NCI-H2196 (cell line): ENCODE measurements around the gene BBLN.

Experiments used
- DNase-seq: peaks from one replicate; lab custom pipeline; 2025; ENCODE audit not compliant: unreplicated experiment; lab: John Stamatoyannopoulos, UW

BBLN gene

DNA sequence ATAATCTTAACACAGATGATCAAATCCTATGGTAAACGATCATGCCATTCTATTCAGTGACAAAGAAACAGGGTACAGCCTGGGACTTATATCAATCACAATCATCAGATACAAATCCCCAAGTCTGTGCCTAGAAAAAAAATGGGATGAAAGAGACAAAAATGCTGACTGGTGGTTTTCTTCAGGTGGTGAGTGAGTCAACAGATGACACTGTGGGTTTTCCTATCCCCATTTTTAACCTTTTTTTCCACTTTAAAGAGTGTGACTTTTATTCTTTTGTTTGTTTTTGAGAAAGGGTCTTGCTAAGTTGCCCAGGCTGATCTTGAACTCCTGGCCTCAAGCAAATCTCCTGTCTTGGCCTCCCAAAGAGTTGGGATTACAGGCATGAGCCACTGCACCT lies 28.1 kb downstream of the BBLN start:
- DNase-seq = no peak

DNA sequence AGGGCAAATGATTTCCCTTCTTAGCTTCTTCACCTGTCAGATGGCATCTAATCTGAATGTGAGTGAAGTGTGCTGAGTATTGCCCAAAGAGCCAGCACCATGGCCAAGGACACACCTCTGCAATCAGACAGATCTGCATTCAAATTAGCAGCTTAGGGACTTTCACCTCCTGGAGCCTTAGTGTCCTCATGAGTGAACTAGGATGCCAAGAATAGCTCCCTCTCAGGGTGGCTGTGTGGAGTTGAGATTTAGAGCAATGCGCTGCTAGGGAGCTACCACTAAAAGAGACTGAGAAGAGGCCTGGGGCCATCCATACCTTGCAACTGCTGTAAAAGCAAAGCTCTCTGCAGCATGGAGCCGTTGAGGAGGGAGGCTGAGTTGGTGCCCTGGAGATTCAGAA lies 29.9 kb downstream of the BBLN start:
- DNase-seq = no peak

DNA sequence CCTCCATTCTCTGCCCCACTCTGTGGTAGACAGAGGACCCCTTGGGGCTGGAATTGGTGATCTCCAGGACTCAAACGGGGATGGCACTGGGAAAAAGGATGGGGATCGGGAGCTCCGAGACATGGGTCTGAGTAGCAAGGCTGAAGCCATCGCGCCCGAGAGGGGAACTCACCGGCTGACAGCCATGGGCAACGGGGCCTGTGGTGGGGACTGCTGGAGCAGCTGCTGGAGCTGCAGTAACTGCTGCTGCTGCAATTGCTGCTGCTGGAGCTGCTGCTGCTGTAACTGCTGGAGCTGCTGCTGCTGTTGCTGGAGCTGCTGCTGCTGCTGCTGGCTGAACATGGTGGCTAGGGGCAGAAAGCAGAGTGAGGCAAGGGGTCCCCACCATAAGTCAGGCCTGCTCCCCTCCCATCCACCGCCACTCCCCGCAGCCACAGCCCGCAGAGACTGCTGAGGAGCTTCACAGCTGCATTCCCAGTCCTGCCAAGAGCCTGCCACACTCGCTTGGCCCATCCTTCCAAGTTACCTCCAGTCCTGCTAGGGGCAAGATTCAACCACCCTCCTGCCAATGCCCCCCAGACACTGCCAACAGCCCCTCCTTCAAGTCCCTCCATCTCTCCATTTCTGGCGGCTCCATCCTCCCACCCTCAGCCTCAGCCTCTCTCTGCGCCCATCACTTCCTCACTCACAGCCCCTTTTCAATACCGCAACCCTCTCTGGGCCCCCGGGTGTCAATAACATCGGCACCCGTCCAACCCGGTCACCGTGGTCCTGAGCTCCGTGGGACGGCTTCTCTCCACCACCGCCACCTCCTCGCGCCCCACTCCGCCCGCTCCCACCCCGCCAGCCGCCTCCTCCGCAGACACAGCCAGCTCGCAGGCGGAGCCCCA lies 30.7 kb downstream of the BBLN start:
- DNase-seq = no peak

DNA sequence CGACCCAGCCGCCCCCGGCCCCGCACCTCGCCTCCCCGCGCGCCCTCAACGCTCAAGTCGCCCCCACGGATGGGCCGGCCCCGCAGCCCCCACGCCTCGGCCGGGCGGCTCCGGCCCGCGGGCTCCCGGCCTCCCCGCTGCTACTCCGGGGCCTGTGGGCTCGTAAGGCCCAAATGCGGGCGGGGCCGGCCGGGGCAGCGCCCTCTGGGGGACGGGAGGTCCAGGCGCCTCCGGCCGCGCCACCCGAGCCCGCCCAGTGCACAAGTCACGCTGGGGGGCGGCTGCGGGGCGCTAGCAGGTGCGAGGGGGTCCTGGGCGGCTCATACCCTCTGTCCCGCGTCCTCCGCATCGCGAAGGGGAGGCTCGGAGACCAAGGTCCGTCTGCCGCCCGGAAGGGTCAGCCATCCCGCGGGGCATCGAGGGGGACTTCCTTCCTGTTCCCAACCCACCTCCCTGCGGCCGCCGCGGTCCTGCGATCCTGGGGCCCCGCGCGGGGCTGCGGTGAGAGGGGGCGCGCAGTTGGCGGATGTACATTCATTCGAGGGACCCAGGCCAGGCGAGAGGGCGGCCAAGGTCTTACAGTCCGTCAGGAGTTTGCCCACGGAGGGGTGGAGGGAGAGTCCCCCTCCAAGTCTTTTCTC lies 31.5 kb downstream of the BBLN start, which contains the start of gene CIZ1:
TSS of gene CIZ1 (minus strand) at position 167 of the 641 bp plus-strand sequence. CDS start 715 bp downstream, outside the sequence.
- DNase-seq = peak; percentile 82

DNA sequence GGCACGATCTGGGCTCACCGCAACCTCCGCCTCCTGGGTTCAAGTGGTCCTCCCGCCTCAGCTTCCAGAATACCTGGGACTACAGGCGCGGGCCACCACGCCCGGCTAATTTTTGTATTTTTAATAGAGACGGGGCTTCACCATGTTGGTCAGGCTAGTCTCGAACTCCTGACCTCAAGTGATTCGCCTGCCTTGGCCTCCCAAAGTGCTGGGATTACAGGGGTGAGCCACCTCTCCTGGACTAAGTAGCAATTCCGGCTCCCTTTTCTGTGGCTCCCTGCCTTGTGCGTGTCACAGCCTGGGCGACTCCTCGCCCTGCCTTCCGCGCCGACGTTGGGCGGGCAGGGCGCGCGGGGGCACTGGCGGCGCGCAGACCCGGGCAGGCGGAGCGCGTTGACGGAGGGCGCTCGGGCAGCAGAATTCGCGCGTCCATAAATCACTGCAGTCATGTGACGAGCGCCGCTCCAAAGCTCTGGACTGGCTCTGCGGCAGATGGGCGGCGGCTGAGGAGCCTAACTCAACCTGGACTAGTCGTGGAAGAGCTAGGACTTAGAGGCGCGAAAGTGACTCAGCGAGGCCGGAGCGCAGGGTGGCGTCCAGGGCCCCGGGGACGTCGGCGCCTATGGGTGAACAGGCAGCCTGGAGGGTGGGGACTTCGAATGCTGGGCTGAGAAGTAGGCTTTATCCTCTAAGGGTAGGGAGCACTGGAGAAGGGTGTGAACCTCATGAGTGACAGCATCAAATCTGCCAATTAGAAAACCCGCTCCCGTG lies 32.7 kb downstream of the BBLN start:
- peak; percentile 94 for DNase-seq

DNA sequence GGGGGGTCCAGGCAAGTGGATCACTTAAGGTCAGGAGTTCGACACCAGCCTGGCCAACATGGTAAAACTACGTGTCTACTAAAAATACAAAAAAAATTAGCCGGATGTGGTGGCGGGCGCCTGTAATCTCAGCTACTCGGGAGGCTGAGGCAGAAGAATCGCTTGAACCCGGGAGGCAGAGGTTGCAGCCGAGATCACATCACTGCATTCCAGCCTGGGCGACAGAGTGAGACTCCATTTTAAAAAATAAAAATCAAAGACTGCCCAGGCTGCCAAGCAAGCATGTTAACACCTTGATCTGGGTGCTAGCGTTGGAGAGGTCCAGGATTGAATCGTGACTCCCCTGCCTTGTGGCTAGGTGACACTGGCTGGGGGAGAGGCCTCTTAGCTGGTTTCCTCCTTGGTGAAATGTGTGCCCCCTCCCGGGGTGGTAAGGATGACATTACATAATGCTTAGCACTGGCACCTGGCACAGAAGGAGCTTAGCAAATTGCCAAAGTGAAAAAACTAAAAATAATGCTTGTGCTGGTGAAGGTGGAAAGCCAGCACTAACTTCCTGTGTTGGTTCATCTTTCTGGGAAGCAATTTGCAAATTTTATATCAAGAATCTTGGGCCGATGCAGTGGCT lies 33.5 kb downstream of the BBLN start:
- no peak for DNase-seq

DNA sequence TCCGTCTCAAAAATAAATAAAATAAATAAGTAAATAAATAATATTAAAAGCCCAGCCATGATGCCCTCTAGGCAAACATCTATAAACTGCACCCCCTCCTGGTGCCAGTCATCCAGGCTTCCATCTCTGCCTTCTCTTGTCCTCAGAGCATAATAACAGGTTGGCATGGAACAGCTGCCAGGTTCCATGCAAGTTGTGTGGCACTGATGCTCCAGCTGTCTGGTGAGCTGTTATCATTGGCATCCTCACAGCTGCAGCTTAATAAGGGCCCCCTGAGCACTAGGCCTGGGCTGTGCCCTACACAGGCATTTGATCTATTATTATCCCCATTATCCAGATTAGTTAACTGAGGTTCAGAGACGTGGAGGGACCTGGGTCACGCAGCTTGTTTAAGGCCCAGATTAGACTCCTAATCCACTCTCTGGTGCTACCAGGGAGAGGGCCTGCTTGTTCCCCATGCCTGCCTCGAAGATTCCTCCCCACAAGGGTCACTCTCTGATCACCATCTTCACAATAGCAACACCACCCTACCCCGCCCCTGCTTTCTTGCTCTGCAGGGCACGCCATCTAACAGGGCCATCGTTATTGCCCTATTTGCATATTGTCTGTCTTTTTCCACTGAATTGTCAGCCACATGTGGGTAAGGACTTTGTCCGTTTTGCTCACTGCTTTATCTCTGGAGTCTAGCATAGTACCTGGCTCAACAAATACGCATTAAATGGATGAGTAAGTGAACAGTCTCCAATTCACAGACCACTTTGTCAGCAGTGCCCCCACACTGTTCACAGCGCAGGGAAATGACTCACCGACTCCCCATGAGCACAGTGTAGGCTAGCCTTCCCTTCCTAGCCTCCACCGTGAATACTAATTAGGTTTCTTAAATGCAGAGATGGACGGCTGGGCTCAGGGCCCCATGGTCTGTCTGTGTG lies 41.6 kb downstream of the BBLN start:
- DNase-seq = no peak

DNA sequence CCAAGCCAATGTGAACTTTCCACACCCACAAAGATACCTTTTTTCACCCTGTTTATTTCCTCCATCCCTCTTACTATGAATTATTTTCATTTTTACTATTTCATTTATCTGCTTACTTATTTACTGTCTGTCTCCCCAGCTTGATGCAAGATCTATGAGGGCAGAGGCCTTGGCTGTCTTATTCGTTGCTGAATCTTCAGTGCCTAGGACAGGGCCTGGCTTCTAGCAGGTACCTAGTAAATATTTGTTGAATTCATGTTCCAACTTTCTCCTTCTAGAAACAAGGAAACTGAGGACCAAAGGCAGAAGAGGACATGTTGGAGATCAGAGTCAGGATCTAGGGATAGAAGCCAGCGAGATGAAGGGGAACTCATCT lies 42.6 kb downstream of the BBLN start:
- DNase-seq = no peak

DNA sequence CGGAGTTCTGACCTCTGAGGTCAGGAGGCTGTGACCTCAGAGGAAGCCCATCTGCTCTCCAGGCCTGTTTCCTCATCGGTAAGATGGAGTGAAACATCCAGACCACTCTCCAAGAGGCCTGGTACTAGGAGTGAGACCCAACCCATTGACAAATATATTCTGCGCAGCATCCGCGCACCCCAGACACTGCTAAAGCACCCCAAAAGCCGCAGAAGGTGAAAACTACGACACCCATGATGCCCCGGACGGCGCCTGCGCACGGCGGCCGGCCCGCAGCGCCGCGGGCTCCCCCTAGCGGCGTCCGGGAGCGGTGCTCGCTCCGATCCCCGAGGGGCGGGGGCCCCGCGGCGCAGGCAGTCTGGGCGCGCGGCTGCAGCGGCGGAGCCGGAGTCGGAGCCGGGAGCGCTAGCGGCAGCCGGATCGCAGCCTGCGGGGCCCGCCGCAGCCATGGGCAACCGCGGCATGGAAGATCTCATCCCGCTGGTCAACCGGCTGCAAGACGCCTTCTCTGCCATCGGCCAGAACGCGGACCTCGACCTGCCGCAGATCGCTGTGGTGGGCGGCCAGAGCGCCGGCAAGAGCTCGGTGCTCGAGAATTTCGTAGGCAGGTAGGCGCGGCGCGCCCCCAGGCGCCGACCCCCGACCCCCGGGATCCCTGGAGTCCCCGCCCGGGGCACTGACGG lies 43.1 kb downstream of the BBLN start, which contains the start of gene DNM1:
TSS of gene DNM1 (plus strand) at position 356 of the 683 bp plus-strand sequence. CDS start at position 448, 92 bp downstream.
- peak; percentile 81 for DNase-seq

DNA sequence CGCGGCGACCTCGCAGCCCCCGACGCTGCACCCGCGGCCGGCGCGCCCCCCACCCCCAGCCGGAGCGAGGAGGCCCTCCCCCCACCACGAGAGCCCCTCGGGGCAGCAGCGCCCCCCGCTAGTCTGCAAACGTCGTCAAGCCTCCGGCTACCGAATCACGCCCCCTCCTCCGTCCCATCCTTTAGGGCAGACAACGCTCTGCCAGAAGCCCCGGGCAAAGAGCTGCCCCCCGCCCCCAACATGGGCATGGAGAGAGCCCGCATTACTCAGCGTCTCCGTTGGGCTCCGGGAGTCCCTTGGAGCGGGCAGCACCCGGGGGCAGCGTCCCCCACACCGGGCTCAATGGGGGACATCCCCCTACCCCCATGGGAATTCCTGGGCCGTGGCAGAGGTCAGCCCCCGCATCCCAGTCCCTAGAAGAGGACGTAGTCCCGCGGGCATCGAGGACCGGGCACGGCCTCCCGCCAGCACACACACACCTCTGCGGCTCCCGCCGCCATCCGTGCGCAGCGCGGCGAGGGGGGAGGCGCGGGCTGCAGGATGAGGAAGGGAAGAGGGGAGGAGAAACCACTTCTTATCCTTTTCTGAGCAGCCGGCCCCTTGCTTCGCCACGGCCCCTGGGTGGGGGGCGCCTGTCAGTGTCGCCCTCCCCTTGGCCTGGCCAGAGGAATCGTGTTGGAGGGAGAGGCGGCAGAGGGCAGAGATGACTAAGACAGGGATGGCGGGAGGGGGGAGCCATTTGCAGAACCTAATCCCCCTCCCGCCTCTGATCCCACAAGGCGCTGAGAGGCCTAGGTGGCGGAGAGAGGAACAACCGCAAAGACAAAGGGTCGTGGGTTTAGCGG lies 43.9 kb downstream of the BBLN start:
- peak; percentile 45 for DNase-seq

DNA sequence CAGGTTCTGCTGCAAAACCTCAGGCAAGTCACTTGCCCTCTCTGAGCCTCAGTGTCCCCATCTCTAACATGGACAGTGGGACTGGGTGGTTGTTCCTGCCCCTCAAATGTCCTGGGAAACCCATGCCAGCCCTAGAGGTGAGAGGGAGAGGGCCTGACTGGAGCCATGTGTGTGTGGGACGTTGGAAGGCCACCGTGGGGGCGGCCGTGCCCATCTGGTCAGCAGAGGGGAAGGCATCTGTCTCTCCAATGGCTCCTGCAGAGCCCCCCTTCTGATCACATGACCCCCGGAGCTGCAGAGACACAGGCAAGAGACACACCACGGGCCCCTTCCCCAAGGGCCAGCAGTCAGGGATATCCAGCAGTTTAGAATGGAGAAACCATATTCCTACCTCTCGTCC lies 44.8 kb downstream of the BBLN start:
- DNase-seq = no peak

DNA sequence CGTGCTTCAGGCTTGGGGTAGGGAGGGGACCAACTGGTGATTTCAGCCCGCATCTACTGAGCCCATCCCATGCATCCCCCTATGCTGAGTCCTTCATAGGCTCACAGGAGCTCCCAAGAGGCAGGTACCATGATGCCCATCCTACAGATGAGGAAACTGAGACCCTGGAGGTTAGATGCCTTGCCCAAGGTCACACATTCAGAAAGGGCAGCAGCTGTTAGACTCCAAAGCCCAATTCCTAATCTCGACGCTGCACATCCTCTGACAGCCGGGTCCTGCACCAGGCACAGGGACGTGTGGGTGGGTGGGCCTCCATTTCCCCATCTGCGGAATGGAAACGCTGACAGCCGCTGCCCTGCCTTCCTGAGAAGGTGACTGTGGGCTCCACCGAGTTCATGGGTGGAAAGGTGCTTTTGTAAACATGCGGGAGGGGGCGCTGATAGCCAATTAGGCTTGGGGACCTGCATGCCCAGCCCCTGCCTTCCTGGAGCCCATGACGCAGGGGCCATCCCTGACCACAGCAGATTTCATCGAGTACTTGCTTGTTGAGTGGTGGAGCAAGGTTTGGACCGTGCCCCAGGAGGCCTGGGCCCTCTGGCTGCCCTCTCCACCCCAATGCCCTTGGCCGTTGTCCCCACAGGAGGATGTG lies 45.4 kb downstream of the BBLN start:
- DNase-seq = no peak

DNA sequence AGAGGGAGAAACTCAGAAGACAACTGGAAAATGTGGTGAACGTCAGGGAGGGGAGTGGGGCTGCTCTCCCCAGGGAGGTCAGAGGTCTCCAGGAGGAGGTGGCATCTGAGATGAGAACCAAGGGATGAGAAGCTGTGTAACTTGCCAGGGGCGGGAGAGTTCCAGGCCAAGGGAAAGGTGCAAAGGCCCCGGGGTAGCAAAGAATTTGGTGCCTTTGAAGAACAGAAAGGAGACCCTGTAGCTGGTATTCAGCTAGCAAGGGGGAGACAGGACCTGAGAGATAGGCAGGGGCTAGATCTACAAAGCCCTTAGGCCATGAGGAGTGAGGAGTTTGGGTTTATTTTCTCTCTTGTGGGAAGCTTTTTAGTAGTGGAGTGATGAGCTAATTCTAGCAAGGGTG lies 46.4 kb downstream of the BBLN start:
- DNase-seq = no peak

DNA sequence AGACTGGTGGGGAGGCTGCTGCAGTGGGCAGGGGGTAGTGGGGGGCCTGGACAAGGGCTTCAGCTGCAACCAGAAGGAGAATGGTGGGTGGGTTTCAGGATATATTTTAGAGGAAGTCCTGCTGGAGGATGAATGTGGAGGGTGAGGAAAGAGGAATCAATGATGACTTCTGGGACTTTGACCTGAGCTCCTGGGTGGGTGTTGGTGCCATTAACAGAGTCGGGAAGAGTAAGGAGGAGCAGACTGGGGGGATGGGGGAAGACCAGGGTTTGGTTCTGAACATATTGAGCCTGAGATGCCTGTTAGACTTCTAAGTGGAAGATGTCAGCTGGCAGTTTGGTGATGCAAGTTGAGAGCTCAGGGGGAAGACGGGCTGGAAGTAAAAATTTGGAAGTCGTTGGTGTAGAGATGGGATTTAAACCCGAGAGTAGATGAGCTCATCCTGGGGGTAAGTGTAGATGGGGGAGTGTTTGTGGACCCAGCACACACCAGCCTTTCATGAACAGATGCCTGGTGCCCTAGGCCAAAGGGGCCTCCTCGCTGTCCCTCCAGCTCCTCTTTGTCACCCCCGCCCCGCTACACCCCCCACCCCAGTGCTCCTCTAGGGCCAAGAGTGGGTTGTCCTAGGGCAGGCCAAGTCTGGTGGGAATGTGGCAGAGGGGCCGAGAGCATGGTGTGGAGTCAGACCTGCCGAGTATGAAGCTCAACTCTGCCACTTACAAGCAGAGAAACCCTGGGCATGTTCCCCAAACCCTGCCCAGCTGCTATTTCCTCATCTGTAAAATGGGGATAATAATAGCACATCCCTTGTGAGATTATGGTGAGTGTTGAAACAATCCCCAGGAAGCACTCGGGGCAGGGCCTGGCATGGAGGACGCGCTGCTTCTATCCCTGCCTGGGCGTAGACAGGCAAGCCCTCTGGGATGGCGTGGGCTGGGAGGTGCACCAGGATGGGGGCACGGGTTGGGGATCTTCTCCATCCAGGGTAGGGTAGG lies 47.1 kb downstream of the BBLN start:
- DNase-seq = no peak

DNA sequence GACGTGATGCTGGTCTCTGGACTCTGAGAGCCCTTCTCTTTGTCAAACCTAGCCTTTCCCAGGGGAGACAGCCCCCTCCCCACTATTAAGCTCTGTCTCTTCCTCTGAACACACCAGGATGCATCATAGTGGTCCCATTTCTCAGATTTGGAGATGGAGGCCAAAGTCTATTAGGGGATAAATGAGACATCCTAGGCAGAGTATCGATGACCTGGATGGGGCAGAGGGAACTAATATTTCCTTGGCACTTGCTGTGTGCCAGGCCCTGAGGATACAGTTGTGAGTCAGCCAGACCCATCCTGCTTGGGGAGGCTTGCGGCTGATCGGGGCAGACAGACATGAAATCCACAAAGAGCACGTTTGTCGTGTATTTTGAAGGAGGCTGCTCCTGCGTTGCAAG lies 48.3 kb downstream of the BBLN start:
- no peak for DNase-seq

DNA sequence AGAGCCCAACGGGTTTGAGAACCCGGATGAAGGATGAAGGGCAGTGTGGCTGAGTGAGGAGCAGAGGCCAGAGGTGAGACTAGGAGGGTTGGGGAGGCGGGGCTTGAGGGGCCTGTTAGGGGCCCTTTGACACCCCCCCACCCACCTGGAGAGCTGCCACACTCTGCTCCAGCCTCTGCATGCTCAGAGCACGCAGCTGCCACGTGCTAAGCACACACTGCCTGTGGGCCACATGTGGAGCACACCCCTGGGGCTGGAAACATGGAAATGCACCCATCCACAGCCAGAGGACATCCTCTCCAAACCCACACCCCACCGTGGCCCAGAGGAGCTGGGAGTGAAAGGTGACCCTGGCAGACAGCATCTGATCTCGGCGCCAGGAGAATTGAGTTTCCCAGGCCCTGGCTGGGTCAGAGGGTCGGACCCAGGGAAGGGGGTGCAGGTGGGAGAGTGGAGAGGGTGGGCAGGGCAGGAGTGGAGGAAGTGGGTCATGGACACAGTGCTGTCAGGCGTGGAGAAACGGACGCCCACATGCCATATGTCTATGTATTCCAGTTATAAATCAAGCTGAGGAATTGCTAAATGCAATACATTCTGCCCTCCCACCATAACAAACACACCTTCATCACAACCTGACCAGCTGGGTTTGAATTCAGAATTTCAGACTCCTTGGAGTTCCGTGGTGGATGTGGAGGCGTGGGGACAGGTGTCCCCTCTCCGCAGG lies 49.0 kb downstream of the BBLN start:
- DNase-seq = no peak
